HG02973 (cell line): ENCODE data around the gene DCAF8L1.
"Not testable (repeated sequence)": the region's sequence is repeated elsewhere in the genome, so short reads cannot be mapped to it uniquely, and the experiment has no call there.

Source experiments
- ATAC-seq: cut with Tn5 transposase; IDR thresholded peaks from one replicate; pipeline ENCODE4 v1.9.1; 2021; ENCODE audit warnings: moderate library complexity; ENCODE audit not compliant: unreplicated experiment

The DCAF8L1 gene

GRCh38 chrX:27981349-27981748 lies at the start of gene DCAF8L1:
Gene DCAF8L1 (minus strand): TSS chrX:27981449. CDS start chrX:27981334, 115 bp downstream.
- no peak for ATAC-seq

GRCh38 chrX:28022371-28022770 lies 41.1 kb upstream of the DCAF8L1 start:
- no peak for ATAC-seq

GRCh38 chrX:28016823-28017222 lies 35.6 kb upstream of the DCAF8L1 start:
- no peak for ATAC-seq

GRCh38 chrX:28015993-28016392 lies 34.7 kb upstream of the DCAF8L1 start:
- no peak for ATAC-seq

GRCh38 chrX:28010875-28011274 lies 29.6 kb upstream of the DCAF8L1 start:
- ATAC-seq, result no peak

GRCh38 chrX:27998666-27999065 lies 17.4 kb upstream of the DCAF8L1 start:
- no peak for ATAC-seq

GRCh38 chrX:27997622-27998021 lies 16.4 kb upstream of the DCAF8L1 start:
- ATAC-seq, result no peak

- no peak for ATAC-seq
These were observed 14.9 kb upstream of the DCAF8L1 start for GRCh38 chrX:27996132-27996531.

- ATAC-seq, result no peak
These were observed 14.4 kb upstream of the DCAF8L1 start for GRCh38 chrX:27995611-27996010.

- no peak for ATAC-seq
These were observed 6.8 kb upstream of the DCAF8L1 start for GRCh38 chrX:27987862-27988646.

- ATAC-seq, result not testable (repeated sequence)
These were observed 4.3 kb downstream of the DCAF8L1 start for GRCh38 chrX:27976934-27977333.

- ATAC-seq, result no peak
These were observed 5.0 kb downstream of the DCAF8L1 start for GRCh38 chrX:27976284-27976683.

GRCh38 chrX:27968878-27969277 lies 12.4 kb downstream of the DCAF8L1 start:
- ATAC-seq, result no peak

GRCh38 chrX:27968352-27968751 lies 12.9 kb downstream of the DCAF8L1 start:
- ATAC-seq, result no peak

- ATAC-seq, result no peak
These were observed 14.3 kb downstream of the DCAF8L1 start for GRCh38 chrX:27966955-27967354.

GRCh38 chrX:27966492-27966891 lies 14.8 kb downstream of the DCAF8L1 start:
- ATAC-seq, result no peak

GRCh38 chrX:27965348-27965747 lies 15.9 kb downstream of the DCAF8L1 start:
- ATAC-seq, result not testable (repeated sequence)

- no peak for ATAC-seq
These were observed 16.8 kb downstream of the DCAF8L1 start for GRCh38 chrX:27964432-27964831.

- not testable (repeated sequence) for ATAC-seq
These were observed 20.8 kb downstream of the DCAF8L1 start for GRCh38 chrX:27960410-27960809.

- no peak for ATAC-seq
These were observed 28.1 kb downstream of the DCAF8L1 start for GRCh38 chrX:27953171-27953570.

GRCh38 chrX:27933361-27933760 lies 47.9 kb downstream of the DCAF8L1 start:
- no peak for ATAC-seq
